Neuron (in vitro differentiated cells): ENCODE results near the gene NDFIP2.

Experiments used
- H2AFZ ChIP-seq: one replicate; pipeline ENCODE4 v1.6.1; 2013; ENCODE audit warnings: low read depth, mild to moderate bottlenecking, inconsistent platforms, low read length, moderate library complexity
- H3K27me3 ChIP-seq: one replicate; pipeline ENCODE4 v1.6.1; 2013; ENCODE audit warnings: low read length; ENCODE audit not compliant: insufficient read depth
- H3K36me3 ChIP-seq: one replicate; pipeline ENCODE4 v1.6.1; 2013; ENCODE audit warnings: low read length; ENCODE audit not compliant: insufficient read depth
- H3K4me1 ChIP-seq: one replicate; pipeline ENCODE4 v1.6.1; 2013; ENCODE audit warnings: low read length; ENCODE audit not compliant: insufficient read depth
- H3K4me3 ChIP-seq: 2 replicates; pipeline ENCODE4 v1.5.1; 2013; ENCODE audit warnings: mild to moderate bottlenecking, low read length, moderate library complexity
- H3K9me3 ChIP-seq: one replicate; pipeline ENCODE4 v1.6.1; 2013; ENCODE audit warnings: low read length

Gene NDFIP2

DNA sequence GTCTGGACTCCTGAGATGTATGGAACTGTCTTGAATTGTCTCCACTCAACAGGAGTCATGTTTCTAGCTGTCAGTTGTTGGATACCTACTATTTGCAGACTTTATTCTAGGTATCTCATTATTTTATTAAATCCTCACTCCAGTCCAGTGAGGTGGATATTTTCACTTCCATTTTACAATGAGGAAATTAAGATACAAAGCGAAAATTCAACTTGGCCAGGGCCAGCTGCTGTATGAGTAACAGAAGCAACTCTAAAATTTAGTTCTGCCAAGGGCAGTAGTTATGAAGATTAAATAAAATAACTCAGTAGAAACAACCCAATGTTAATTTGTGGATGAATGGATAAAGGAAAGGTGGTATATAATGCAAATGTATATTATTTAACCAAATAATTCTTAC lies 12.6 kb upstream of the NDFIP2 start:
- Histone ChIP-seq H3K9me3 (no peaks in the 10 kb centered on the region), H3K4me3 (no peak overlapping the region), H3K36me3 (no peaks in the 10 kb centered on the region), H3K4me1 (no peaks in the 10 kb centered on the region), H3K27me3 (no peaks in the 10 kb centered on the region), H2AFZ (no peak overlapping the region)

GRCh38 chr13:79468819-79469218 lies 12.1 kb upstream of the NDFIP2 start:
- no peaks in the 10 kb centered on the region for H3K9me3 ChIP-seq
- no peak overlapping the region for H3K4me3 ChIP-seq
- H3K36me3 ChIP-seq, result no peaks in the 10 kb centered on the region
- no peaks in the 10 kb centered on the region for H3K4me1 ChIP-seq
- H3K27me3 ChIP-seq, result no peaks in the 10 kb centered on the region
- H2AFZ ChIP-seq, result no peak overlapping the region

DNA sequence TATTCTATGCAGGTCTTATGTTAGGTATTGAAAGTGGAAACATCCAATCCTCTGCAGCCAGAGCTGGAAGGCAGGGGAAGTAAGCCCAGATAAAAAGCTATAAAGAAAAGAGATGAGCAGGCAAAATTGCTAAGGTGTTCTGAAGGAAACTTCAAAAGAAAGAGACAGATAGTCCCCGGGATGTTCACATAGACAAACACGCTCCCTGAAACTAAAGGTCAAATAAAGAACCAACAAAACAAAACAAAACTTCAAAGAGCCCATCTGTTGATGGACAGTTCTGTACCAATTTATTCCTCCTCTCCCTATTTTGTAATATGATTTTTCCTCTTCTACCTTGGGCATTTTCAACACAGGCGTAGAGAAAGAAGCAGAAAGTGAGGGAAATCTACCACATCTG lies 11.3 kb upstream of the NDFIP2 start:
- Histone ChIP-seq H3K4me1 (no peaks in the 10 kb centered on the region), H3K27me3 (no peaks in the 10 kb centered on the region), H3K36me3 (no peaks in the 10 kb centered on the region), H2AFZ (no peak overlapping the region), H3K4me3 (no peak overlapping the region), H3K9me3 (no peaks in the 10 kb centered on the region)

- Histone ChIP-seq H3K4me3 (no peak overlapping the region), H3K36me3 (no peaks in the 10 kb centered on the region), H2AFZ (no peak overlapping the region), H3K27me3 (no peaks in the 10 kb centered on the region), H3K4me1 (no peaks in the 10 kb centered on the region), H3K9me3 (no peaks in the 10 kb centered on the region)
These were observed 10.3 kb upstream of the NDFIP2 start for GRCh38 chr13:79470666-79471065.

- Histone ChIP-seq H3K36me3 (no peaks in the 10 kb centered on the region), H3K4me3 (no peak overlapping the region), H3K9me3 (no peaks in the 10 kb centered on the region), H2AFZ (no peak overlapping the region), H3K27me3 (no peaks in the 10 kb centered on the region), H3K4me1 (peaks cover 5% of the 10 kb centered on the region)
These were observed 5.4 kb upstream of the NDFIP2 start for GRCh38 chr13:79475569-79475968.

GRCh38 chr13:79477968-79478367 lies 3.0 kb upstream of the NDFIP2 start:
- no peaks in the 10 kb centered on the region for H3K27me3 ChIP-seq
- no peaks in the 10 kb centered on the region for H3K36me3 ChIP-seq
- peaks cover 15% of the 10 kb centered on the region for H3K4me1 ChIP-seq
- H3K9me3 ChIP-seq, result no peaks in the 10 kb centered on the region
- H2AFZ ChIP-seq, result no peak overlapping the region
- H3K4me3 ChIP-seq, result no peak overlapping the region

- H3K4me3 ChIP-seq, result no peak overlapping the region
- no peaks in the 10 kb centered on the region for H3K36me3 ChIP-seq
These were observed 1.1 kb upstream of the NDFIP2 start for GRCh38 chr13:79479882-79480281.

GRCh38 chr13:79481685-79482052 lies 714 bp downstream of the NDFIP2 start:
- H3K9me3 ChIP-seq, result no peaks in the 10 kb centered on the region
- no peaks in the 10 kb centered on the region for H3K36me3 ChIP-seq
- H3K27me3 ChIP-seq, result no peaks in the 10 kb centered on the region
- H3K4me1 ChIP-seq, result peaks cover 26% of the 10 kb centered on the region
- peak overlapping the region; percentile 79 for H3K4me3 ChIP-seq
- peak overlapping the region; percentile 87 for H2AFZ ChIP-seq

More at GRCh38 chr13:79479882-79480281, 1.1 kb upstream of the NDFIP2 start:
- Histone ChIP-seq H2AFZ (no peak overlapping the region), H3K27me3 (no peaks in the 10 kb centered on the region), H3K4me1 (peaks cover 20% of the 10 kb centered on the region), H3K9me3 (no peaks in the 10 kb centered on the region)

DNA sequence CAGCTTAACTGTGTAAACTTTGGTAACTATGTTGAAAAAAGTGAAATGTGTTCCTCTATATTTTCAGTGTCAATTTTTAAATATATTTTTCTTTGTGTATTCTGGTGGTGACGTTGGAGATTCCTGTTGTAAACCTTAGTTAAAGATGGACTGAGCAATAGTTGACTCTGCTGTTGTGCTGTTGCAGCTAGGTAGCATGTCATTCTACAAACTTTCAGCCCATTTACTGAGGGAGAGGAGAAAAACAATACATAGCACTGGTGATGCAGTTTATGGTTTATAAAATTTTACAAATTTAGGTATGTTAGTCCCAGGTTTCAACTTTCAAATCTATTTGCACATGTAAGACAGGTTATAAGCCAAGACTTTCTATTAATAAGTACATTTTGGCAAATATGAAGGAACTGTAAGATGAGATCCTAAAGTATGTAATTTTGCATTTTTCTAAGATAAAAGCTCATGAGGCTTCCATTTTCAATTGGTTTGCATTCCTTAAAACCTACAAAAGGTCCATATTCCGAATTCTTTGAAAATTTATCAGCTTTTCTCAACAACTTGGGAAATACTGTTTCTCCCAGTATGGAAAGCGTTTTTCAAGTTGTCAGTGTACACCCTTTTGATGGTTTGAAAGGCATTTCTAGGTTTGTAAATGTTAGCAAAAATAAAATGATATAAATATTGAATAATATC lies 1.5 kb downstream of the NDFIP2 start:
- H3K36me3 ChIP-seq, result no peaks in the 10 kb centered on the region
- no peaks in the 10 kb centered on the region for H3K27me3 ChIP-seq
- H3K4me3 ChIP-seq, result peak overlapping the region; percentile 79
- peaks cover 26% of the 10 kb centered on the region for H3K4me1 ChIP-seq
- no peaks in the 10 kb centered on the region for H3K9me3 ChIP-seq
- no peak overlapping the region for H2AFZ ChIP-seq

GRCh38 chr13:79483086-79483706 lies 2.2 kb downstream of the NDFIP2 start:
- Histone ChIP-seq H3K36me3 (no peaks in the 10 kb centered on the region), H2AFZ (no peak overlapping the region), H3K27me3 (no peaks in the 10 kb centered on the region), H3K9me3 (no peaks in the 10 kb centered on the region), H3K4me3 (no peak overlapping the region), H3K4me1 (peaks cover 23% of the 10 kb centered on the region)

DNA sequence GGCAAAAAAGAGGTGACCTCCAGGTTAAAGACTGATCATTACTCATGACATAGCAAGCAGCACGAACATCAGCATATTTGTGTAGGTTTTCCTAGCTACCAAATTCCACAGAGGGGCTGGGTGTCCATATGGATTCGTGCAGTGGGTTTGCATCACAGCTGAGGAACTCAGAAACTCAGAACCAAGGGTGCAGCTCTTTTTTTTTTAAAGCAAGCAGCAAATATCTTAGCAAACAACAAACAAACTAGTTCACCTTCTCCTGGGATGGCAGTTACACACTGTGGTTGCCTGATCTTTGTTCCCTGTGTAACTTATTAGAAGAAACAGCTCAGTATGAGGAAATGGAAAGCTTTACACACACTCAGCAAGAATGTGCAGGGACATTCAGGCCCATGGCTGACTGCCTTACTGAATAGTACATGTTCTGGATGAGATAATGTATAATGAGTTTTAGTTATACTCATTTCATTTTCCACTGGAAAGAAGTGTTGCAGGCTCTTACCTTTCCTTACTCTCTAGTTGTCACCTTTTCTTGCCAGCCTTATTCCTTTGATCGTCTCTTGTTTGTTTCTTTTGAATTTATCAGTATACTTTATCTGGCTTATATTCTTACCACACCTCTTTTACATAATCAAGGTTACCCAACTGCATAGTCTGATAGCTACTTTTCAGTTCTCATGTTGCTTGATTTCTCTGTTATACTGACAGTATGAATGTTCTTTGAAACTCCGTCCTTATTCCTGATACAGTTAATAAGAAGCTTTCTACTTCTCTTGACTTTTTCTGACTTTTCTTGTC lies 4.3 kb downstream of the NDFIP2 start:
- no peaks in the 10 kb centered on the region for H3K36me3 ChIP-seq
- no peaks in the 10 kb centered on the region for H3K27me3 ChIP-seq
- no peak overlapping the region for H2AFZ ChIP-seq
- H3K9me3 ChIP-seq, result no peaks in the 10 kb centered on the region
- H3K4me3 ChIP-seq, result no peak overlapping the region
- H3K4me1 ChIP-seq, result peaks cover 21% of the 10 kb centered on the region

DNA sequence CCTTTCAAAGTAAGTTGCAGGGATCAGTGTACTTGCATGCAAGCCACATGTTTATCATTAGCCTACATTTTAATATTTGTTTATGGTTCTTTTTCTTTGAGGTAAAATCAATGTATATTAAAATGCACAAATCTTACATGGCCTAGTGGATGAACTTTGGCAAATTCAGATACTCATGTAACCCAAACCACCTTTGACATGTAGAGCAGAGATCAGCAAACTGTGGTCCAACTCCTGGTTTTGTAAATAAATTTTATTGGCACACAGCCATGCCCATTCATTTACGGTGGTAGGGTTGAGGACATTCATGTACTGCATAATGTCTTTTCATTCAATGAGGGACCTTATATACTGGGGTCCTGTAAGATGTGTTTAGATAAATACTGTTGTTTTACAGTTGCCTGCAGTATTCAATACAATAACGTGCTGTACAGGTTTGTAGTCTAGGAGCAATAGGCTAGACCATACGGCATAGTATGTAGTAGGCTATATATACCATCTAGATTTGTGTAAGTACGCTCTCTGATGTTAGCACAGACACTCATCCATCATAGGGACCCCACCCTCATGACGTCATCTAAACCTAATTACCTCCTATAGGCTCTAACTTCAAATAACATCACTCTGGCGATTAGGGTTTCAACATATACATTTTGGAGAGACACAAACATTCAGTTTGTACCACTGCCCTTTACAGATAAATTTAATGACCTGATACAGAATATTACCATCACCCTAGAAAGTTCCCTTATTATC lies 5.7 kb downstream of the NDFIP2 start:
- Histone ChIP-seq H2AFZ (no peak overlapping the region), H3K4me3 (no peak overlapping the region), H3K27me3 (no peaks in the 10 kb centered on the region), H3K9me3 (no peaks in the 10 kb centered on the region), H3K4me1 (peaks cover 21% of the 10 kb centered on the region), H3K36me3 (no peaks in the 10 kb centered on the region)

GRCh38 chr13:79490326-79490725 lies 9.4 kb downstream of the NDFIP2 start:
- Histone ChIP-seq H3K9me3 (no peaks in the 10 kb centered on the region), H2AFZ (no peak overlapping the region), H3K36me3 (no peaks in the 10 kb centered on the region), H3K27me3 (no peaks in the 10 kb centered on the region), H3K4me1 (peaks cover 1% of the 10 kb centered on the region), H3K4me3 (no peak overlapping the region)
